Measurements from ENCODE around the gene CDK8. TPM values are rescaled to one million over a fixed set of nuclear protein-coding genes. Genes with fewer than 3 reads are reported as not detected.
"Not testable (repeated sequence)": the region's sequence is repeated elsewhere in the genome, so short reads cannot be mapped to it uniquely, and the experiment has no call there.

The CDK8 gene
- total RNA-seq, 1 experiment from 2014 or later: 35.1 TPM

DNA sequence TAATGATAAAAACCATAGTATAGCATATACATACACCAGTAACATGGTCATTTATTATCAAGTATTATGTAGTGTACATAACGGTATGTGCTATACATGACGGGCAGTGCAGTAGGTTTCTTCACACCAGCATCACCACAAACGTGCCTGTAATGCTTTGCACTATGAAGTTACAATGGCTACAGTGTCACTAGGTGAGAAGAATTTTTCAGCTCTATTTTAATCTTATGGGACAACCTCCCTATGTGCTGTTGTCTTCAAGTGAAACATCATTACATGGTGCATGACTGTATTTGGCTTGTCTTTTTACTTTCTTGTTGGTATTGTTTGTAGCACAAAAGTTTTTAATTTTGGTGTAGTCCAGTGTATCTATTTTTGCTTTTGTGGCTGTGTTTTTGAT, 18.7 kb downstream of the CDK8 start:
- no peaks in the 10 kb centered on the region for H3K27me3 ChIP-seq (replicated peaks; ENCODE audit: control insufficient read depth, insufficient read depth, low read length)
- no peak overlapping the region for H3K4me3 ChIP-seq (ENCODE audit: low read depth, low read length)
- Mint-ChIP-seq H3K4me1 (ENCODE audit: low read depth, unreplicated experiment) (peaks cover 17% of the 10 kb centered on the region), H3K36me3 (ENCODE audit: insufficient read depth, unreplicated experiment) (no peaks in the 10 kb centered on the region), H3K27ac (ENCODE audit: unreplicated experiment) (no peak overlapping the region), H3K27me3 (ENCODE audit: insufficient read depth, unreplicated experiment) (no peaks in the 10 kb centered on the region), H3K9me3 (ENCODE audit: unreplicated experiment) (no peaks in the 10 kb centered on the region), H3K4me3 (ENCODE audit: unreplicated experiment) (no peak overlapping the region)
- H3K9me3 ChIP-seq: no peaks in the 10 kb centered on the region
- no peak for DNase-seq
- intact Hi-C loops (cut with micrococcal nuclease; ENCODE audit: unreplicated experiment): no loop called here
- no peaks in the 10 kb centered on the region for H3K36me3 ChIP-seq (ENCODE audit: control insufficient read depth, insufficient read depth, low read length)
- ChIA-PET CTCF (no interaction called here), POLR2A (no interaction called here)
- no TSS peak for BruUV-seq (replicated peaks)
- TF ChIP-seq, protein P1, sequence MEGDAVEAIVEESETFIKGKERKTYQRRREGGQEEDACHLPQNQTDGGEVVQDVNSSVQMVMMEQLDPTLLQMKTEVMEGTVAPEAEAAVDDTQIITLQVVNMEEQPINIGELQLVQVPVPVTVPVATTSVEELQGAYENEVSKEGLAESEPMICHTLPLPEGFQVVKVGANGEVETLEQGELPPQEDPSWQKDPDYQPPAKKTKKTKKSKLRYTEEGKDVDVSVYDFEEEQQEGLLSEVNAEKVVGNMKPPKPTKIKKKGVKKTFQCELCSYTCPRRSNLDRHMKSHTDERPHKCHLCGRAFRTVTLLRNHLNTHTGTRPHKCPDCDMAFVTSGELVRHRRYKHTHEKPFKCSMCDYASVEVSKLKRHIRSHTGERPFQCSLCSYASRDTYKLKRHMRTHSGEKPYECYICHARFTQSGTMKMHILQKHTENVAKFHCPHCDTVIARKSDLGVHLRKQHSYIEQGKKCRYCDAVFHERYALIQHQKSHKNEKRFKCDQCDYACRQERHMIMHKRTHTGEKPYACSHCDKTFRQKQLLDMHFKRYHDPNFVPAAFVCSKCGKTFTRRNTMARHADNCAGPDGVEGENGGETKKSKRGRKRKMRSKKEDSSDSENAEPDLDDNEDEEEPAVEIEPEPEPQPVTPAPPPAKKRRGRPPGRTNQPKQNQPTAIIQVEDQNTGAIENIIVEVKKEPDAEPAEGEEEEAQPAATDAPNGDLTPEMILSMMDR (IDR thresholded peaks at IDR 0.05; ENCODE audit: insufficient read depth in 1 of 2, low read depth in 1 of 2, low read length in 1 of 2, severe bottlenecking in 1 of 2, unreplicated experiment in 1 of 2): no peak
- H3K4me1 ChIP-seq: no peaks in the 10 kb centered on the region

DNA sequence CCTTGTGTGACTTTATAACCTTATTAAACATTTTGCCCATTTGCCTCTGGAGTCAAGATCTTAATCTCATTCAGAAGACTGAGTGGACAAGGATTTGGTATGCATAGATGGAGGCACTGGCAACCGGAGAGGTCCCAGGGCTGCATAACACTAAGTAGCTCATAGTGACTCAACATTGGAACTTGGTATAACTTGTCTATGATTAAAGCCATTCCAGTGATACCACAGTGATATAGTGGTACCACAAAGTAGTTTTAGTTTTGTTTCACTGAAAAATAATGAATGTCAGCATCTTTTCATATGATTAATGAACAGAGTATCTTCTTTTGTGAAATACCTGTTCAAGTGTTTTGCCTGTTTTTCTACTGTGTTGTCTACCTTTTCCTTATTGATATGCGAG, 26.4 kb downstream of the CDK8 start:
- Histone ChIP-seq H3K27me3 (replicated peaks; ENCODE audit: control insufficient read depth, insufficient read depth, low read length) (no peaks in the 10 kb centered on the region), H3K4me3 (ENCODE audit: low read depth, low read length) (no peak overlapping the region), H3K9me3 (no peaks in the 10 kb centered on the region), H3K36me3 (ENCODE audit: control insufficient read depth, insufficient read depth, low read length) (peaks cover 3% of the 10 kb centered on the region; the same call in 1 of the 2 replicates), H3K4me1 (peaks cover 26% of the 10 kb centered on the region)
- Mint-ChIP-seq H3K27me3 (ENCODE audit: insufficient read depth, unreplicated experiment) (no peaks in the 10 kb centered on the region), H3K9me3 (ENCODE audit: unreplicated experiment) (no peaks in the 10 kb centered on the region), H3K4me3 (ENCODE audit: unreplicated experiment) (no peak overlapping the region), H3K36me3 (ENCODE audit: insufficient read depth, unreplicated experiment) (peaks cover 23% of the 10 kb centered on the region), H3K27ac (ENCODE audit: unreplicated experiment) (no peak overlapping the region), H3K4me1 (ENCODE audit: low read depth, unreplicated experiment) (peaks cover 31% of the 10 kb centered on the region)
- ChIA-PET CTCF (interaction anchor here (0.5 to 1.8 kb wide), 3 partner anchors 27 to 95 kb away, joined by 4 to 9 read pairs (median 6); partner anchors contain the start of gene RNF6), POLR2A (no interaction called here)
- BruUV-seq (replicated peaks): no TSS peak
- TF ChIP-seq, protein P1 (IDR thresholded peaks at IDR 0.05; ENCODE audit: insufficient read depth in 1 of 2, low read depth in 1 of 2, low read length in 1 of 2, severe bottlenecking in 1 of 2, unreplicated experiment in 1 of 2): no peak
- intact Hi-C loops (cut with micrococcal nuclease; ENCODE audit: unreplicated experiment): no loop called here
- no peak for DNase-seq

DNA sequence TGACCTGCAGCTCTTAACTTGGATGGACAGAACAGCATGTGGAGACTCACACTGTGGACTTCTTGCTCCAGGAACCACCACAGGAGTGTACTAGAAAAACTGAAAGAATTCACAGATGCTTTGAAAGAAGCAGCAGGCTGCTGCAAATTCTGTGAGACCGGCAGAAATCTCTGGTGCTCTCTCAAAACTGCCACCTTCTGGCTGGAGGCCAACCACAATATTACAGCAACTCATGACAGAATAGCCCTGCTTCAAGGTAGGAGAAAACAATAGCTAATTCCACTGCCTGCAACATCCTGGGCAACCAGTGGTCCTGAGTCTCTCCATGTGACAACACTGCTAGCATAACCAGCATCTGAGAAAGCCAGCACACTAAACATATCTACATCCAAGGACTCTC, 26.9 kb downstream of the CDK8 start:
- Mint-ChIP-seq H3K4me1 (ENCODE audit: low read depth, unreplicated experiment) (peaks cover 32% of the 10 kb centered on the region), H3K27ac (ENCODE audit: unreplicated experiment) (peak overlapping the region; percentile 65), H3K4me3 (ENCODE audit: unreplicated experiment) (no peak overlapping the region), H3K36me3 (ENCODE audit: insufficient read depth, unreplicated experiment) (peaks cover 23% of the 10 kb centered on the region), H3K27me3 (ENCODE audit: insufficient read depth, unreplicated experiment) (no peaks in the 10 kb centered on the region), H3K9me3 (ENCODE audit: unreplicated experiment) (no peaks in the 10 kb centered on the region)
- Histone ChIP-seq H3K36me3 (ENCODE audit: control insufficient read depth, insufficient read depth, low read length) (peaks cover 3% of the 10 kb centered on the region; the same call in 1 of the 2 replicates), H3K27me3 (replicated peaks; ENCODE audit: control insufficient read depth, insufficient read depth, low read length) (no peaks in the 10 kb centered on the region), H3K9me3 (no peaks in the 10 kb centered on the region), H3K4me1 (peaks cover 26% of the 10 kb centered on the region), H3K4me3 (ENCODE audit: low read depth, low read length) (no peak overlapping the region)
- no TSS peak for BruUV-seq (replicated peaks)
- CTCF ChIA-PET: interaction anchor here (0.5 to 1.8 kb wide), 5 partner anchors 15 to 96 kb away, joined by 3 to 9 read pairs (median 4); partner anchors contain the start of gene RNF6
- DNase-seq: peak in 1 of 2 experiments; percentile 26
- POLR2A ChIA-PET: no interaction called here
- TF ChIP-seq, protein P1 (IDR thresholded peaks at IDR 0.05; ENCODE audit: insufficient read depth in 1 of 2, low read depth in 1 of 2, low read length in 1 of 2, severe bottlenecking in 1 of 2, unreplicated experiment in 1 of 2): no peak
- intact Hi-C loops (cut with micrococcal nuclease; ENCODE audit: unreplicated experiment): loop anchor here (1.0 kb wide), 1 partner anchor 60 kb away; no protein-coding TSS in a partner anchor

DNA sequence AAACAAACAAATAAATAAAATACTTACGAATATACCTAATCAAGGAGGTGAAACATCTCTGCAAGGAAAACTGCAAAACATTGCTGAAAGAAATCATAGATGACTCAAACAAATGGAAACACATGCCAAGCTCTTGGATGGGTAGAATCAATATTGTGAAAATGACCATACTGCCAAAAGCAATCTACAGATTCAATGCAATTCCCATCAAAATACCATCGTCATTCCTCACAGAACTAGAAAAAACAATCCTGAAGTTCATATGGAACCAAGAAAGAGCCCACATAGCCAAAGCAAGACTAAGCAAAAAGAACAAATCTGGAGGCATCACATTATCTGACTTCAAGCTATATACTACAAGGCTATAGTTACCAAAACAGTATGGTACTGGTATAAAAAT, 32.0 kb downstream of the CDK8 start:
- H3K27ac Mint-ChIP-seq (ENCODE audit: unreplicated experiment); H3K4me3 Mint-ChIP-seq (ENCODE audit: unreplicated experiment); H3K9me3 ChIP-seq; POLR2A ChIA-PET; DNase-seq; BruUV-seq (replicated peaks); intact Hi-C loops (cut with micrococcal nuclease; ENCODE audit: unreplicated experiment); H3K27me3 Mint-ChIP-seq (ENCODE audit: insufficient read depth, unreplicated experiment); H3K9me3 Mint-ChIP-seq (ENCODE audit: unreplicated experiment); H3K27me3 ChIP-seq (replicated peaks; ENCODE audit: control insufficient read depth, insufficient read depth, low read length); CTCF ChIA-PET; H3K36me3 ChIP-seq (ENCODE audit: control insufficient read depth, insufficient read depth, low read length); H3K4me3 ChIP-seq (ENCODE audit: low read depth, low read length): not testable (repeated sequence)
- Mint-ChIP-seq H3K36me3 (ENCODE audit: insufficient read depth, unreplicated experiment) (peaks cover 19% of the 10 kb centered on the region), H3K4me1 (ENCODE audit: low read depth, unreplicated experiment) (peaks cover 27% of the 10 kb centered on the region)
- H3K4me1 ChIP-seq: peaks cover 19% of the 10 kb centered on the region

DNA sequence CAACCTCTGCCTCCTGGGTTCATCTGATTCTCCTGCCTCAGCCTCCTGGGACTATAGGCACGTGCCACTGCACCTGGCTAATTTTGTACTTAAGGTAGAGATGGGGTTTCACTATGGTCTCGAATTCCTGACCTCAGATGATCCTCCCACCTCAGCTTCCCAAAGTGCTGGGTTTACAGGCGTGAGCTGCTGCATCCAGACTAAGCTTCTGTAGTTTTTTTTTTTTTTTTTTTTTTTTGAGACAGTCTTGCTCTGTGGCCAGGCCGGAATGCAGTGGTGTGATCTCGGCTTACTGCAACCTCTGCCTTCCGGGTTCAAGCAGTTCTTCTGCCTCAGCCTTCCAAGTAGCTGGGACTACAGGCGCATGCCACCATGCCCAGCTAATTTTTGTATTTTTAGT, 34.9 kb downstream of the CDK8 start:
- H3K4me3 ChIP-seq (ENCODE audit: low read depth, low read length); intact Hi-C loops (cut with micrococcal nuclease; ENCODE audit: unreplicated experiment); H3K36me3 Mint-ChIP-seq (ENCODE audit: insufficient read depth, unreplicated experiment); H3K4me3 Mint-ChIP-seq (ENCODE audit: unreplicated experiment); H3K9me3 ChIP-seq; BruUV-seq (replicated peaks); POLR2A ChIA-PET; H3K27me3 ChIP-seq (replicated peaks; ENCODE audit: control insufficient read depth, insufficient read depth, low read length); H3K4me1 ChIP-seq; H3K27ac Mint-ChIP-seq (ENCODE audit: unreplicated experiment); DNase-seq; CTCF ChIA-PET; H3K9me3 Mint-ChIP-seq (ENCODE audit: unreplicated experiment); H3K36me3 ChIP-seq (ENCODE audit: control insufficient read depth, insufficient read depth, low read length); H3K4me1 Mint-ChIP-seq (ENCODE audit: low read depth, unreplicated experiment); H3K27me3 Mint-ChIP-seq (ENCODE audit: insufficient read depth, unreplicated experiment): not testable (repeated sequence)
